Stimulated activated CD8-positive, alpha-beta memory T cell treated with anti-CD3 and anti-CD28 coated beads, Interleukin-15, amount 100 ng/mL, for 48 hours (primary cell): ENCODE results near the gene SLC30A1.
A peak's percentile ranks its signal among the peaks of the same experiment; 100 is the strongest.
"Not testable (repeated sequence)": the region's sequence is repeated elsewhere in the genome, so short reads cannot be mapped to it uniquely, and the experiment has no call there.

Source experiments
- DNase-seq, 2 donors: peaks; one replicate each; pipeline ENCODE4 v3.0.0-alpha.2; 2020; ENCODE audit warnings: low read depth in 2 of 2

Gene SLC30A1

GRCh38 chr1:211583011-211583992 is 4.3 kb upstream of the SLC30A1 start:
- DNase-seq, result no peak

GRCh38 chr1:211581526-211581925 is 2.6 kb upstream of the SLC30A1 start:
- no peak for DNase-seq

- DNase-seq, result no peak
These were observed 1.3 kb upstream of the SLC30A1 start for GRCh38 chr1:211580303-211580687.

GRCh38 chr1:211579440-211580302 is 710 bp upstream of the SLC30A1 start:
- DNase-seq, result no peak

GRCh38 chr1:211577819-211578639 is 932 bp downstream of the SLC30A1 start:
- peak; percentile 59 to 71 for DNase-seq

GRCh38 chr1:211577277-211577818 is 1.6 kb downstream of the SLC30A1 start:
- no peak for DNase-seq

GRCh38 chr1:211576717-211577116 is 2.2 kb downstream of the SLC30A1 start:
- no peak for DNase-seq

- DNase-seq, result no peak
These were observed 4.3 kb downstream of the SLC30A1 start for GRCh38 chr1:211574705-211575104.

- no peak for DNase-seq
These were observed 7.0 kb downstream of the SLC30A1 start for GRCh38 chr1:211571998-211572397.

- not testable (repeated sequence) for DNase-seq
These were observed 8.6 kb downstream of the SLC30A1 start for GRCh38 chr1:211570378-211570777.

- no peak for DNase-seq
These were observed 12.4 kb downstream of the SLC30A1 start for GRCh38 chr1:211566431-211567025.

GRCh38 chr1:211564084-211564483 is 14.9 kb downstream of the SLC30A1 start:
- DNase-seq, result no peak

- DNase-seq, result no peak
These were observed 19.5 kb downstream of the SLC30A1 start for GRCh38 chr1:211559222-211560010.

GRCh38 chr1:211557894-211558625 is 20.9 kb downstream of the SLC30A1 start:
- DNase-seq, result no peak

- DNase-seq, result no peak
These were observed 25.4 kb downstream of the SLC30A1 start for GRCh38 chr1:211553549-211553948.

- no peak for DNase-seq
These were observed 27.1 kb downstream of the SLC30A1 start for GRCh38 chr1:211551638-211552460.

GRCh38 chr1:211549092-211549711 is 29.8 kb downstream of the SLC30A1 start:
- DNase-seq, result no peak
